GM23338 (cell line): Measurements from ENCODE around the gene NCR3LG1. TPM values are rescaled to one million over a fixed set of nuclear protein-coding genes. Genes with fewer than 3 reads are reported as not detected.

Experiments
- ATAC-seq: fragments of 200-7000 bp; cut with Tn5 transposase; 3 replicates; pipeline ENCODE4 v1.9.1; 2020
- DNase-seq: peaks from one replicate; pipeline ENCODE4 v3.0.0-alpha.2; 2015; ENCODE audit warnings: low spot score
- H2AFZ ChIP-seq: fragments of 200-600 bp; sonication (generic); 2 replicates; pipeline ENCODE4 v1.8.0; 2016; ENCODE audit warnings: antibody characterized with exemption, mild to moderate bottlenecking, moderate library complexity
- H3F3A ChIP-seq: fragments of 200-600 bp; sonication (generic); replicated peaks from 2 replicates; pipeline ENCODE4 v1.8.0; 2017; ENCODE audit warnings: antibody characterized with exemption, mixed run types, low read depth
- H3K27ac ChIP-seq: fragments of 200-600 bp; sonication (generic); 2 replicates; pipeline ENCODE4 v1.6.1; 2016; ENCODE audit warnings: low read depth
- H3K27me3 ChIP-seq: fragments of 200-600 bp; sonication (generic); 2 replicates; pipeline ENCODE4 v1.8.0; 2016; ENCODE audit warnings: mild to moderate bottlenecking, mixed run types, moderate library complexity; ENCODE audit not compliant: insufficient read depth
- H3K36me3 ChIP-seq: fragments of 200-600 bp; sonication (generic); 2 replicates; pipeline ENCODE4 v1.8.0; 2016; ENCODE audit warnings: mild to moderate bottlenecking; ENCODE audit not compliant: insufficient read depth
- H3K4me1 ChIP-seq: fragments of 200-600 bp; sonication (generic); 2 replicates; pipeline ENCODE4 v1.8.0; 2016; ENCODE audit warnings: mild to moderate bottlenecking, moderate library complexity; ENCODE audit not compliant: insufficient read depth
- H3K4me2 ChIP-seq: fragments of 200-600 bp; sonication (generic); 2 replicates; pipeline ENCODE4 v1.7.1; 2017; ENCODE audit warnings: mixed run types
- H3K4me3 ChIP-seq: fragments of 200-600 bp; sonication (generic); 2 replicates; pipeline ENCODE4 v1.6.1; 2016; ENCODE audit warnings: mixed run types
- H3K79me2 ChIP-seq: fragments of 200-600 bp; sonication (generic); replicated peaks from 2 replicates; pipeline ENCODE4 v1.8.0; 2017; ENCODE audit warnings: mild to moderate bottlenecking; ENCODE audit not compliant: insufficient read depth
- H3K9me2 ChIP-seq: fragments of 200-600 bp; sonication (generic); 2 replicates; pipeline ENCODE4 v1.8.0; 2017; ENCODE audit not compliant: insufficient read depth
- H4K20me1 ChIP-seq: fragments of 200-600 bp; sonication (generic); replicated peaks from 2 replicates; pipeline ENCODE4 v1.8.0; 2017; ENCODE audit warnings: mild to moderate bottlenecking; ENCODE audit not compliant: insufficient read depth
- H3K27ac Mint-ChIP-seq: 2 replicates; pipeline ENCODE4 v1.8.0; 2020; ENCODE audit warnings: inconsistent platforms, mild to moderate bottlenecking, moderate library complexity, mixed read lengths
- H3K27me3 Mint-ChIP-seq: 3 replicates; pipeline ENCODE4 v1.8.0; 2022; ENCODE audit warnings: low read depth, mild to moderate bottlenecking, moderate library complexity, mixed read lengths, inconsistent platforms; ENCODE audit not compliant: insufficient read depth, poor library complexity
- H3K36me3 Mint-ChIP-seq: 3 replicates; pipeline ENCODE4 v1.8.0; 2021; ENCODE audit warnings: low read depth, mild to moderate bottlenecking, inconsistent platforms, moderate library complexity, mixed read lengths
- H3K4me1 Mint-ChIP-seq: 3 replicates; pipeline ENCODE4 v1.8.0; 2020; ENCODE audit warnings: mild to moderate bottlenecking, inconsistent platforms, mixed read lengths
- H3K4me3 Mint-ChIP-seq: 3 replicates; pipeline ENCODE4 v1.8.0; 2021; ENCODE audit warnings: moderate library complexity, mild to moderate bottlenecking, inconsistent platforms, mixed read lengths
- H3K9me3 Mint-ChIP-seq: 3 replicates; pipeline ENCODE4 v1.8.0; 2020; ENCODE audit warnings: moderate library complexity, mild to moderate bottlenecking, inconsistent platforms, mixed read lengths
- CREB1 ChIP-seq: fragments of 250-450 bp; sonication (Bioruptor Pico); IDR thresholded peaks from 2 replicates; pipeline ENCODE4 v1.5.0; 2020; ENCODE audit warnings: low read depth, mild to moderate bottlenecking, moderate library complexity
- EZH2 ChIP-seq: fragments of 200-600 bp; sonication (generic); IDR thresholded peaks from one replicate; pipeline ENCODE4 v1.8.0; 2017; ENCODE audit warnings: antibody characterized with exemption, mild to moderate bottlenecking, low read depth; ENCODE audit not compliant: unreplicated experiment
- EZH2phosphoT487 ChIP-seq: fragments of 200-600 bp; sonication (generic); IDR thresholded peaks from one replicate; pipeline ENCODE4 v1.8.1; 2018; ENCODE audit warnings: antibody characterized with exemption; ENCODE audit not compliant: unreplicated experiment
- JUNB ChIP-seq: IDR thresholded peaks from one replicate; pipeline ENCODE4 v1.6.1; 2016; ENCODE audit warnings: antibody characterized with exemption; ENCODE audit not compliant: unreplicated experiment
- NANOG ChIP-seq: IDR thresholded peaks from 2 replicates; pipeline ENCODE4 v1.6.1; 2016; ENCODE audit warnings: antibody characterized with exemption, borderline replicate concordance
- POLR2AphosphoS5 ChIP-seq: IDR thresholded peaks from 2 replicates; pipeline ENCODE4 v1.6.1; 2016; ENCODE audit warnings: antibody characterized with exemption, low read depth
- STAT1 ChIP-seq: IDR thresholded peaks from one replicate; pipeline ENCODE4 v1.6.1; 2016; ENCODE audit warnings: antibody characterized with exemption; ENCODE audit not compliant: unreplicated experiment
- ZNF114 ChIP-seq: fragments of 250-450 bp; sonication (Bioruptor Pico); IDR thresholded peaks from 2 replicates; pipeline ENCODE4 v1.5.0; 2020; ENCODE audit warnings: mild to moderate bottlenecking, moderate library complexity
- ZNF331 ChIP-seq: fragments of 250-450 bp; sonication (Bioruptor Pico); IDR thresholded peaks from 2 replicates; pipeline ENCODE4 v1.5.0; 2020; ENCODE audit warnings: low read depth, mild to moderate bottlenecking, moderate library complexity
- polyA plus RNA-seq: library from polyadenylated mRNA; unstranded; fragments of >200 nt; fragmentation: Nextera tagmentation; extraction: Ambion mirVana; gene quantifications from 2 replicates; pipeline ENCODE4 v1.2.1, GENCODE V29; 2016
- total RNA-seq: library from RNA; depleted of rRNA; stranded (reverse); fragments of >200 nt; shearing (Covaris generic); gene quantifications from 2 replicates; pipeline ENCODE4 v1.2.3, GENCODE V29; 2014
- TF ChIP-seq, protein P1 (sequence below): IDR thresholded peaks from one replicate; pipeline ENCODE4 v1.6.1; 2018; ENCODE audit warnings: antibody characterized with exemption; ENCODE audit not compliant: unreplicated experiment
- TF ChIP-seq, protein P2 (sequence below): fragments of 250-450 bp; sonication (Bioruptor Pico); IDR thresholded peaks from 2 replicates; pipeline ENCODE4 v1.5.0; 2020; ENCODE audit warnings: mild to moderate bottlenecking, moderate library complexity
- TF ChIP-seq, protein P3 (sequence below): IDR thresholded peaks from 2 replicates; pipeline ENCODE4 v1.6.1; 2016; ENCODE audit warnings: antibody characterized with exemption
- TF ChIP-seq, protein P4 (sequence below), 2 experiments: fragments of 200-600 bp in 1 of 2; sonication (generic) in 1 of 2; conservative IDR thresholded peaks; 2 replicates each; pipeline versions ENCODE4 v1.5.1 to v1.6.1; 2016 to 2017; ENCODE audit warnings: antibody characterized with exemption in 2 of 2, low read depth in 2 of 2, mild to moderate bottlenecking in 2 of 2, moderate library complexity in 1 of 2

The NCR3LG1 gene
- total and polyA plus RNA-seq, 2 experiments from 2014 or later: 0.15 to 1.9 TPM

- no peak overlapping the region for H3K4me2 ChIP-seq
- Mint-ChIP-seq H3K27ac (no peak overlapping the region), H3K36me3 (no peaks in the 10 kb centered on the region), H3K4me1 (peaks cover 8% of the 10 kb centered on the region; the same call in 2 of the 3 replicates), H3K9me3 (no peaks in the 10 kb centered on the region), H3K27me3 (peaks cover 13% of the 10 kb centered on the region), H3K4me3 (no peak overlapping the region)
- DNase-seq (no peak), ATAC-seq (no peak)
- H4K20me1 ChIP-seq: no peaks in the 10 kb centered on the region
- H3K79me2 ChIP-seq: no peaks in the 10 kb centered on the region
- no peak overlapping the region for H3K4me3 ChIP-seq
- H3K4me1 ChIP-seq: peaks cover 7% of the 10 kb centered on the region; the same call in 1 of the 2 replicates
- H3K27me3 ChIP-seq: no peaks in the 10 kb centered on the region
- H3K9me2 ChIP-seq: no peaks in the 10 kb centered on the region
- H3K27ac ChIP-seq: no peak overlapping the region
- H3K36me3 ChIP-seq: no peaks in the 10 kb centered on the region
- H3F3A ChIP-seq: no peaks in the 10 kb centered on the region
- H2AFZ ChIP-seq: no peak overlapping the region
- TF ChIP-seq EZH2phosphoT487 (no peak), STAT1 (no peak), ZNF331 (CRISPR knock-in tag) (no peak), EZH2 (no peak), POLR2AphosphoS5 (no peak), ZNF114 (CRISPR knock-in tag) (no peak), JUNB (no peak), CREB1 (CRISPR knock-in tag) (no peak), NANOG (no peak)
- TF ChIP-seq, protein P1, sequence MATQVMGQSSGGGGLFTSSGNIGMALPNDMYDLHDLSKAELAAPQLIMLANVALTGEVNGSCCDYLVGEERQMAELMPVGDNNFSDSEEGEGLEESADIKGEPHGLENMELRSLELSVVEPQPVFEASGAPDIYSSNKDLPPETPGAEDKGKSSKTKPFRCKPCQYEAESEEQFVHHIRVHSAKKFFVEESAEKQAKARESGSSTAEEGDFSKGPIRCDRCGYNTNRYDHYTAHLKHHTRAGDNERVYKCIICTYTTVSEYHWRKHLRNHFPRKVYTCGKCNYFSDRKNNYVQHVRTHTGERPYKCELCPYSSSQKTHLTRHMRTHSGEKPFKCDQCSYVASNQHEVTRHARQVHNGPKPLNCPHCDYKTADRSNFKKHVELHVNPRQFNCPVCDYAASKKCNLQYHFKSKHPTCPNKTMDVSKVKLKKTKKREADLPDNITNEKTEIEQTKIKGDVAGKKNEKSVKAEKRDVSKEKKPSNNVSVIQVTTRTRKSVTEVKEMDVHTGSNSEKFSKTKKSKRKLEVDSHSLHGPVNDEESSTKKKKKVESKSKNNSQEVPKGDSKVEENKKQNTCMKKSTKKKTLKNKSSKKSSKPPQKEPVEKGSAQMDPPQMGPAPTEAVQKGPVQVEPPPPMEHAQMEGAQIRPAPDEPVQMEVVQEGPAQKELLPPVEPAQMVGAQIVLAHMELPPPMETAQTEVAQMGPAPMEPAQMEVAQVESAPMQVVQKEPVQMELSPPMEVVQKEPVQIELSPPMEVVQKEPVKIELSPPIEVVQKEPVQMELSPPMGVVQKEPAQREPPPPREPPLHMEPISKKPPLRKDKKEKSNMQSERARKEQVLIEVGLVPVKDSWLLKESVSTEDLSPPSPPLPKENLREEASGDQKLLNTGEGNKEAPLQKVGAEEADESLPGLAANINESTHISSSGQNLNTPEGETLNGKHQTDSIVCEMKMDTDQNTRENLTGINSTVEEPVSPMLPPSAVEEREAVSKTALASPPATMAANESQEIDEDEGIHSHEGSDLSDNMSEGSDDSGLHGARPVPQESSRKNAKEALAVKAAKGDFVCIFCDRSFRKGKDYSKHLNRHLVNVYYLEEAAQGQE: no peak
- TF ChIP-seq, protein P2, sequence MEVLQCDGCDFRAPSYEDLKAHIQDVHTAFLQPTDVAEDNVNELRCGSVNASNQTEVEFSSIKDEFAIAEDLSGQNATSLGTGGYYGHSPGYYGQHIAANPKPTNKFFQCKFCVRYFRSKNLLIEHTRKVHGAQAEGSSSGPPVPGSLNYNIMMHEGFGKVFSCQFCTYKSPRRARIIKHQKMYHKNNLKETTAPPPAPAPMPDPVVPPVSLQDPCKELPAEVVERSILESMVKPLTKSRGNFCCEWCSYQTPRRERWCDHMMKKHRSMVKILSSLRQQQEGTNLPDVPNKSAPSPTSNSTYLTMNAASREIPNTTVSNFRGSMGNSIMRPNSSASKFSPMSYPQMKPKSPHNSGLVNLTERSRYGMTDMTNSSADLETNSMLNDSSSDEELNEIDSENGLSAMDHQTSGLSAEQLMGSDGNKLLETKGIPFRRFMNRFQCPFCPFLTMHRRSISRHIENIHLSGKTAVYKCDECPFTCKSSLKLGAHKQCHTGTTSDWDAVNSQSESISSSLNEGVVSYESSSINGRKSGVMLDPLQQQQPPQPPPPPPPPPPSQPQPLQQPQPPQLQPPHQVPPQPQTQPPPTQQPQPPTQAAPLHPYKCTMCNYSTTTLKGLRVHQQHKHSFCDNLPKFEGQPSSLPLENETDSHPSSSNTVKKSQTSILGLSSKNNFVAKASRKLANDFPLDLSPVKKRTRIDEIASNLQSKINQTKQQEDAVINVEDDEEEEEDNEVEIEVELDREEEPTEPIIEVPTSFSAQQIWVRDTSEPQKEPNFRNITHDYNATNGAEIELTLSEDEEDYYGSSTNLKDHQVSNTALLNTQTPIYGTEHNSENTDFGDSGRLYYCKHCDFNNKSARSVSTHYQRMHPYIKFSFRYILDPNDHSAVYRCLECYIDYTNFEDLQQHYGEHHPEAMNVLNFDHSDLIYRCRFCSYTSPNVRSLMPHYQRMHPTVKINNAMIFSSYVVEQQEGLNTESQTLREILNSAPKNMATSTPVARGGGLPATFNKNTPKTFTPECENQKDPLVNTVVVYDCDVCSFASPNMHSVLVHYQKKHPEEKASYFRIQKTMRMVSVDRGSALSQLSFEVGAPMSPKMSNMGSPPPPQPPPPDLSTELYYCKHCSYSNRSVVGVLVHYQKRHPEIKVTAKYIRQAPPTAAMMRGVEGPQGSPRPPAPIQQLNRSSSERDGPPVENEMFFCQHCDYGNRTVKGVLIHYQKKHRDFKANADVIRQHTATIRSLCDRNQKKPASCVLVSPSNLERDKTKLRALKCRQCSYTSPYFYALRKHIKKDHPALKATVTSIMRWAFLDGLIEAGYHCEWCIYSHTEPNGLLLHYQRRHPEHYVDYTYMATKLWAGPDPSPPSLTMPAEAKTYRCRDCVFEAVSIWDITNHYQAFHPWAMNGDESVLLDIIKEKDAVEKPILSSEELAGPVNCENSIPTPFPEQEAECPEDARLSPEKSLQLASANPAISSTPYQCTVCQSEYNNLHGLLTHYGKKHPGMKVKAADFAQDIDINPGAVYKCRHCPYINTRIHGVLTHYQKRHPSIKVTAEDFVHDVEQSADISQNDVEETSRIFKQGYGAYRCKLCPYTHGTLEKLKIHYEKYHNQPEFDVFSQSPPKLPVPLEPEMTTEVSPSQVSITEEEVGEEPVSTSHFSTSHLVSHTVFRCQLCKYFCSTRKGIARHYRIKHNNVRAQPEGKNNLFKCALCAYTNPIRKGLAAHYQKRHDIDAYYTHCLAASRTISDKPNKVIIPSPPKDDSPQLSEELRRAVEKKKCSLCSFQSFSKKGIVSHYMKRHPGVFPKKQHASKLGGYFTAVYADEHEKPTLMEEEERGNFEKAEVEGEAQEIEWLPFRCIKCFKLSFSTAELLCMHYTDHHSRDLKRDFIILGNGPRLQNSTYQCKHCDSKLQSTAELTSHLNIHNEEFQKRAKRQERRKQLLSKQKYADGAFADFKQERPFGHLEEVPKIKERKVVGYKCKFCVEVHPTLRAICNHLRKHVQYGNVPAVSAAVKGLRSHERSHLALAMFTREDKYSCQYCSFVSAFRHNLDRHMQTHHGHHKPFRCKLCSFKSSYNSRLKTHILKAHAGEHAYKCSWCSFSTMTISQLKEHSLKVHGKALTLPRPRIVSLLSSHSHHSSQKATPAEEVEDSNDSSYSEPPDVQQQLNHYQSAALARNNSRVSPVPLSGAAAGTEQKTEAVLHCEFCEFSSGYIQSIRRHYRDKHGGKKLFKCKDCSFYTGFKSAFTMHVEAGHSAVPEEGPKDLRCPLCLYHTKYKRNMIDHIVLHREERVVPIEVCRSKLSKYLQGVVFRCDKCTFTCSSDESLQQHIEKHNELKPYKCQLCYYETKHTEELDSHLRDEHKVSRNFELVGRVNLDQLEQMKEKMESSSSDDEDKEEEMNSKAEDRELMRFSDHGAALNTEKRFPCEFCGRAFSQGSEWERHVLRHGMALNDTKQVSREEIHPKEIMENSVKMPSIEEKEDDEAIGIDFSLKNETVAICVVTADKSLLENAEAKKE (CRISPR knock-in tag): no peak
- TF ChIP-seq, protein P3, sequence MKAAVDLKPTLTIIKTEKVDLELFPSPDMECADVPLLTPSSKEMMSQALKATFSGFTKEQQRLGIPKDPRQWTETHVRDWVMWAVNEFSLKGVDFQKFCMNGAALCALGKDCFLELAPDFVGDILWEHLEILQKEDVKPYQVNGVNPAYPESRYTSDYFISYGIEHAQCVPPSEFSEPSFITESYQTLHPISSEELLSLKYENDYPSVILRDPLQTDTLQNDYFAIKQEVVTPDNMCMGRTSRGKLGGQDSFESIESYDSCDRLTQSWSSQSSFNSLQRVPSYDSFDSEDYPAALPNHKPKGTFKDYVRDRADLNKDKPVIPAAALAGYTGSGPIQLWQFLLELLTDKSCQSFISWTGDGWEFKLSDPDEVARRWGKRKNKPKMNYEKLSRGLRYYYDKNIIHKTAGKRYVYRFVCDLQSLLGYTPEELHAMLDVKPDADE: no peak
- TF ChIP-seq, protein P4, sequence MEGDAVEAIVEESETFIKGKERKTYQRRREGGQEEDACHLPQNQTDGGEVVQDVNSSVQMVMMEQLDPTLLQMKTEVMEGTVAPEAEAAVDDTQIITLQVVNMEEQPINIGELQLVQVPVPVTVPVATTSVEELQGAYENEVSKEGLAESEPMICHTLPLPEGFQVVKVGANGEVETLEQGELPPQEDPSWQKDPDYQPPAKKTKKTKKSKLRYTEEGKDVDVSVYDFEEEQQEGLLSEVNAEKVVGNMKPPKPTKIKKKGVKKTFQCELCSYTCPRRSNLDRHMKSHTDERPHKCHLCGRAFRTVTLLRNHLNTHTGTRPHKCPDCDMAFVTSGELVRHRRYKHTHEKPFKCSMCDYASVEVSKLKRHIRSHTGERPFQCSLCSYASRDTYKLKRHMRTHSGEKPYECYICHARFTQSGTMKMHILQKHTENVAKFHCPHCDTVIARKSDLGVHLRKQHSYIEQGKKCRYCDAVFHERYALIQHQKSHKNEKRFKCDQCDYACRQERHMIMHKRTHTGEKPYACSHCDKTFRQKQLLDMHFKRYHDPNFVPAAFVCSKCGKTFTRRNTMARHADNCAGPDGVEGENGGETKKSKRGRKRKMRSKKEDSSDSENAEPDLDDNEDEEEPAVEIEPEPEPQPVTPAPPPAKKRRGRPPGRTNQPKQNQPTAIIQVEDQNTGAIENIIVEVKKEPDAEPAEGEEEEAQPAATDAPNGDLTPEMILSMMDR (conservative IDR thresholded peaks at IDR 0.05; ENCODE audit: low read depth in 2 of 2): no peak
Measured at GRCh38 chr11:17392872-17393271, 41.3 kb downstream of the NCR3LG1 start.
